ENCODE data around the gene LAMA5.

The LAMA5 gene

GRCh38 chr20:62356589-62357186, 10.4 kb downstream of the LAMA5 start:
- Histone ChIP-seq H3K79me2 (ENCODE audit: low read length) (peaks cover 34% of the 10 kb centered on the region), H3K9ac (ENCODE audit: low read length) (no peak overlapping the region), H4K20me1 (ENCODE audit: insufficient read depth, low read length) (no peaks in the 10 kb centered on the region), H3K9me3 (replicated peaks; ENCODE audit: insufficient read depth, low read length) (no peaks in the 10 kb centered on the region), H3K9me2 (replicated peaks; ENCODE audit: insufficient read depth, low read length) (no peaks in the 10 kb centered on the region), H3F3A (ENCODE audit: insufficient read depth, low read length) (no peaks in the 10 kb centered on the region), H3K27ac (ENCODE audit: low read length) (no peak overlapping the region), H3K27me3 (replicated peaks; ENCODE audit: insufficient read depth, low read length) (no peaks in the 10 kb centered on the region), H3K4me3 (ENCODE audit: low read length) (no peak overlapping the region), H3K4me1 (ENCODE audit: low read length) (no peaks in the 10 kb centered on the region), H2AFZ (ENCODE audit: low read length) (no peak overlapping the region), H3K4me2 (ENCODE audit: low read depth, low read length) (no peak overlapping the region), H3K36me3 (replicated peaks; ENCODE audit: insufficient read depth, low read length) (no peaks in the 10 kb centered on the region)
- no peak for DNase-seq
- TF ChIP-seq EZH2phosphoT487 (IDR thresholded peaks at IDR 0.05; ENCODE audit: low read length): no peak
- TF ChIP-seq CTCF (IDR thresholded peaks at IDR 0.05; ENCODE audit: low read length): no peak
- no peak for TF ChIP-seq EZH2 (optimal IDR thresholded peaks at IDR 0.05; ENCODE audit: low read depth, low read length)

- Histone ChIP-seq H3K79me2 (ENCODE audit: low read length) (peaks cover 34% of the 10 kb centered on the region), H3K9me2 (replicated peaks; ENCODE audit: insufficient read depth, low read length) (no peaks in the 10 kb centered on the region), H3K9me3 (replicated peaks; ENCODE audit: insufficient read depth, low read length) (no peaks in the 10 kb centered on the region), H3K27ac (ENCODE audit: low read length) (no peak overlapping the region), H3K36me3 (replicated peaks; ENCODE audit: insufficient read depth, low read length) (no peaks in the 10 kb centered on the region), H3K4me3 (ENCODE audit: low read length) (no peak overlapping the region), H3K4me2 (ENCODE audit: low read depth, low read length) (no peak overlapping the region), H3K4me1 (ENCODE audit: low read length) (no peaks in the 10 kb centered on the region), H3K9ac (ENCODE audit: low read length) (no peak overlapping the region), H2AFZ (ENCODE audit: low read length) (no peak overlapping the region), H4K20me1 (ENCODE audit: insufficient read depth, low read length) (no peaks in the 10 kb centered on the region), H3K27me3 (replicated peaks; ENCODE audit: insufficient read depth, low read length) (no peaks in the 10 kb centered on the region), H3F3A (ENCODE audit: insufficient read depth, low read length) (no peaks in the 10 kb centered on the region)
- TF ChIP-seq EZH2 (optimal IDR thresholded peaks at IDR 0.05; ENCODE audit: low read depth, low read length) (no peak), CTCF (IDR thresholded peaks at IDR 0.05; ENCODE audit: low read length) (no peak), EZH2phosphoT487 (IDR thresholded peaks at IDR 0.05; ENCODE audit: low read length) (no peak)
- no peak for DNase-seq
Observed at GRCh38 chr20:62355878-62356588, 11.1 kb downstream of the LAMA5 start.

GRCh38 chr20:62355516-62355877, 11.6 kb downstream of the LAMA5 start:
- Histone ChIP-seq H3K4me3 (ENCODE audit: low read length) (no peak overlapping the region), H3K4me2 (ENCODE audit: low read depth, low read length) (no peak overlapping the region), H3K9me2 (replicated peaks; ENCODE audit: insufficient read depth, low read length) (no peaks in the 10 kb centered on the region), H3K9ac (ENCODE audit: low read length) (no peak overlapping the region), H3K27me3 (replicated peaks; ENCODE audit: insufficient read depth, low read length) (no peaks in the 10 kb centered on the region), H4K20me1 (ENCODE audit: insufficient read depth, low read length) (no peaks in the 10 kb centered on the region), H3K4me1 (ENCODE audit: low read length) (no peaks in the 10 kb centered on the region), H3K79me2 (ENCODE audit: low read length) (peaks cover 34% of the 10 kb centered on the region), H3K9me3 (replicated peaks; ENCODE audit: insufficient read depth, low read length) (no peaks in the 10 kb centered on the region), H3F3A (ENCODE audit: insufficient read depth, low read length) (no peaks in the 10 kb centered on the region), H3K36me3 (replicated peaks; ENCODE audit: insufficient read depth, low read length) (no peaks in the 10 kb centered on the region), H3K27ac (ENCODE audit: low read length) (no peak overlapping the region), H2AFZ (ENCODE audit: low read length) (no peak overlapping the region)
- no peak for DNase-seq
- no peak for TF ChIP-seq EZH2 (optimal IDR thresholded peaks at IDR 0.05; ENCODE audit: low read depth, low read length)
- TF ChIP-seq EZH2phosphoT487 (IDR thresholded peaks at IDR 0.05; ENCODE audit: low read length): no peak
- TF ChIP-seq CTCF (IDR thresholded peaks at IDR 0.05; ENCODE audit: low read length): no peak

All from MM.1S (cell line).